NCI-H2081 treated with DMSO at 0.1 percent for 48 hours (cell line): ENCODE results near the gene PRXL2B.

Experiments
- DNase-seq: peaks from one replicate; lab custom pipeline; 2025; lab: John Stamatoyannopoulos, UW

PRXL2B gene

GRCh38 chr1:2601721-2602303 is 15.2 kb downstream of the PRXL2B start:
- no peak for DNase-seq

- no peak for DNase-seq
Measured at GRCh38 chr1:2602311-2602835, 15.8 kb downstream of the PRXL2B start.

GRCh38 chr1:2602866-2603520 is 16.4 kb downstream of the PRXL2B start:
- no peak for DNase-seq

- DNase-seq, result no peak
Measured at GRCh38 chr1:2603521-2604155, 17.1 kb downstream of the PRXL2B start.

GRCh38 chr1:2604156-2604843 is 17.7 kb downstream of the PRXL2B start:
- no peak for DNase-seq

GRCh38 chr1:2604844-2605508 is 18.4 kb downstream of the PRXL2B start:
- no peak for DNase-seq

GRCh38 chr1:2605509-2606395 is 19.2 kb downstream of the PRXL2B start:
- DNase-seq, result no peak

GRCh38 chr1:2606396-2606880 is 19.9 kb downstream of the PRXL2B start:
- DNase-seq, result no peak

GRCh38 chr1:2606881-2607621 is 20.5 kb downstream of the PRXL2B start:
- DNase-seq, result no peak

GRCh38 chr1:2607641-2608091 is 21.1 kb downstream of the PRXL2B start:
- DNase-seq, result no peak

GRCh38 chr1:2609319-2610035 is 22.9 kb downstream of the PRXL2B start:
- DNase-seq, result no peak

- DNase-seq, result no peak
Measured at GRCh38 chr1:2610036-2610959, 23.7 kb downstream of the PRXL2B start.

GRCh38 chr1:2611031-2611501 is 24.5 kb downstream of the PRXL2B start:
- no peak for DNase-seq

GRCh38 chr1:2611621-2612437 is 25.3 kb downstream of the PRXL2B start:
- no peak for DNase-seq

- no peak for DNase-seq
Measured at GRCh38 chr1:2612591-2613365, 26.2 kb downstream of the PRXL2B start.

GRCh38 chr1:2614145-2614544 is 27.6 kb downstream of the PRXL2B start:
- no peak for DNase-seq
